Thyroid gland (tissue), 4 donors: ENCODE data around the gene TTF2.

ENCODE experiments used
- POLR2A ChIP-seq, 2 donors: fragments of 450-650 bp; IDR thresholded peaks; one replicate each; pipeline ENCODE4 v1.6.1; 2017; ENCODE audit warnings: antibody characterized with exemption in 2 of 2, mild to moderate bottlenecking in 2 of 2, moderate library complexity in 1 of 2
- TF ChIP-seq, protein P1 (sequence below), 6 experiments: fragments of 200-600 bp in 3 of 6; fragments of 450-650 bp in 3 of 6; sonication (generic) in 3 of 6; IDR thresholded peaks; one replicate each; pipeline ENCODE4 v1.5.1; 2016 to 2019; ENCODE audit warnings: antibody characterized with exemption in 6 of 6, mild to moderate bottlenecking in 2 of 6, inconsistent platforms in 1 of 6, moderate library complexity in 1 of 6

DNA sequence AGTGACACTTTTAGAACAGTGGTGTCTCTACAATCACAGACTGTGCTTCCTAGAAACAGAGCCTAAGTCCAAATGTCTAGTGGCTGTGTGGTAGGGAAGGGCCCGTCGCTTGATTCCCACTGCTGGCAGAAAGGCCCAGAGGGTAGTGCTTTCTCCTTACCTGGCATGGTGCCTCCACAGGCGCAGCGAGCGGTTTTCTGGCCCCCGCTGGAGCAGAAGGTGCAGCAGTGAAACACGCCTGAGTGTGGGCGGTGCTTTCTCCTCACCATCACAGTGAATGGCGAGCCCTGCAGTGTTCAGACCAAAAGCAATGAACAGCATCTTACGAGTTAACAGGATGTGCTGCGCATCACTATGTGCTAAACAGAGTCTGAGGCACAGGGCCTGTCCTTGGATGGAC, 53.1 kb downstream of the TTF2 start:
- TF ChIP-seq, protein P1, sequence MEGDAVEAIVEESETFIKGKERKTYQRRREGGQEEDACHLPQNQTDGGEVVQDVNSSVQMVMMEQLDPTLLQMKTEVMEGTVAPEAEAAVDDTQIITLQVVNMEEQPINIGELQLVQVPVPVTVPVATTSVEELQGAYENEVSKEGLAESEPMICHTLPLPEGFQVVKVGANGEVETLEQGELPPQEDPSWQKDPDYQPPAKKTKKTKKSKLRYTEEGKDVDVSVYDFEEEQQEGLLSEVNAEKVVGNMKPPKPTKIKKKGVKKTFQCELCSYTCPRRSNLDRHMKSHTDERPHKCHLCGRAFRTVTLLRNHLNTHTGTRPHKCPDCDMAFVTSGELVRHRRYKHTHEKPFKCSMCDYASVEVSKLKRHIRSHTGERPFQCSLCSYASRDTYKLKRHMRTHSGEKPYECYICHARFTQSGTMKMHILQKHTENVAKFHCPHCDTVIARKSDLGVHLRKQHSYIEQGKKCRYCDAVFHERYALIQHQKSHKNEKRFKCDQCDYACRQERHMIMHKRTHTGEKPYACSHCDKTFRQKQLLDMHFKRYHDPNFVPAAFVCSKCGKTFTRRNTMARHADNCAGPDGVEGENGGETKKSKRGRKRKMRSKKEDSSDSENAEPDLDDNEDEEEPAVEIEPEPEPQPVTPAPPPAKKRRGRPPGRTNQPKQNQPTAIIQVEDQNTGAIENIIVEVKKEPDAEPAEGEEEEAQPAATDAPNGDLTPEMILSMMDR (IDR thresholded peaks at IDR 0.05): no peak
- no peak for TF ChIP-seq POLR2A (IDR thresholded peaks at IDR 0.05)
